Ovary (tissue), 9 donors: ENCODE measurements around the gene TAAR8. TPM values are rescaled to one million over a fixed set of nuclear protein-coding genes. Genes with fewer than 3 reads are reported as not detected.

ENCODE experiments used
- DNase-seq, 5 donors: peaks; one replicate each; pipeline ENCODE4 v3.0.0-alpha.2; 2019 to 2020
- H3K27ac ChIP-seq, 2 donors: fragments of 200-600 bp; one replicate each; pipeline versions ENCODE4 v1.5.1 to v1.8.0; 2019 to 2022
- H3K27me3 ChIP-seq: fragments of 200-600 bp; one replicate; pipeline ENCODE4 v1.8.0; 2022
- H3K36me3 ChIP-seq: fragments of 200-600 bp; sonication (generic); one replicate; pipeline ENCODE4 v1.5.1; 2019
- H3K4me1 ChIP-seq: one replicate; pipeline ENCODE4 v1.8.1; 2013; ENCODE audit warnings: mild to moderate bottlenecking, moderate library complexity; ENCODE audit not compliant: insufficient read depth
- H3K4me3 ChIP-seq: fragments of 200-600 bp; sonication (generic); one replicate; pipeline ENCODE4 v1.5.1; 2017
- H3K9me3 ChIP-seq, 2 donors: fragments of 200-600 bp in 1 of 2; sonication (generic) in 1 of 2; one replicate each; pipeline versions ENCODE4 v1.5.1 to v1.8.1; 2013 to 2019; ENCODE audit warnings: mild to moderate bottlenecking in 1 of 2, moderate library complexity in 1 of 2
- EP300 ChIP-seq: sonication (generic); formaldehyde crosslinking; IDR thresholded peaks from one replicate; pipeline ENCODE4 v1.6.1; 2017; ENCODE audit warnings: antibody characterized with exemption
- POLR2A ChIP-seq: fragments of 450-650 bp; IDR thresholded peaks from one replicate; pipeline ENCODE4 v1.6.1; 2017; ENCODE audit warnings: antibody characterized with exemption, mild to moderate bottlenecking, moderate library complexity
- WGBS, 3 donors: extraction: QIAGEN DNeasy Blood & Tissue Kit in 1 of 3; methylation state at CpG; one replicate each; pipeline versions ENCODE4 v1.1.5 to v1.1.7; 2013 to 2017; 5-methylcytosine and 5-hydroxymethylcytosine counted together
- intact Hi-C, 4 donors: fragments of 100-400 bp; cut with DNase I; formaldehyde crosslinking; loops; one replicate each; pipeline versions ENCODE4 v1.11.0 to v1.15.1; 2022 to 2023
- polyA plus RNA-seq, 2 donors: library from polyadenylated mRNA; stranded (reverse); fragments of 200-250 nt in 1 of 2; fragments of 350-450 nt in 1 of 2; fragmentation: Illumina TruSeq in 1 of 2; extraction: RNeasy Lipid Tissue Mini Kit (QIAGEN cat#74804) in 1 of 2; gene quantifications; one replicate each; pipeline ENCODE4 v1.2.3, GENCODE V29; 2013 to 2014
- total RNA-seq, 7 donors: library from RNA; depleted of rRNA in 2 of 7; stranded (reverse); fragments of >200 nt in 2 of 7; fragmentation: NEBNext Ultra II Directional in 3 of 7; extraction: Animal tissue kit (Norgen Biotek cat#: 25700) in 3 of 7; gene quantifications; one replicate each; pipeline versions ENCODE4 v1.1.0 to v1.2.4, GENCODE V29; 2016 to 2023
- TF ChIP-seq, protein P1 (sequence below), 3 donors: fragments of 450-650 bp in 2 of 3; fragments of 200-600 bp in 1 of 3; IDR thresholded peaks; one replicate each; pipeline versions ENCODE4 v1.5.1 to v1.8.0; 2016 to 2022; ENCODE audit warnings: antibody characterized with exemption in 3 of 3, mild to moderate bottlenecking in 1 of 3
- donor health status: DM: no; HTN: no; CAD: no; lungs with moderate emphysema.
- donor health status: DM: no; HTN: no; CAD: no.
- donor health status: Bipolar disorder and iron deficiency.
- donor health status: DM: yes; HTN: yes; CAD: no.
- donor health status: DM: no; HTN: no; CAD: no.
- donor health status: DM: yes; HTN: yes; CAD: no.

The TAAR8 gene
- total and polyA plus RNA-seq, 9 donors = not detected

- no peak for DNase-seq
- no peaks in the 10 kb centered on the region for H3K36me3 ChIP-seq
- TF ChIP-seq EP300 (no peak), POLR2A (no peak)
- TF ChIP-seq, protein P1, sequence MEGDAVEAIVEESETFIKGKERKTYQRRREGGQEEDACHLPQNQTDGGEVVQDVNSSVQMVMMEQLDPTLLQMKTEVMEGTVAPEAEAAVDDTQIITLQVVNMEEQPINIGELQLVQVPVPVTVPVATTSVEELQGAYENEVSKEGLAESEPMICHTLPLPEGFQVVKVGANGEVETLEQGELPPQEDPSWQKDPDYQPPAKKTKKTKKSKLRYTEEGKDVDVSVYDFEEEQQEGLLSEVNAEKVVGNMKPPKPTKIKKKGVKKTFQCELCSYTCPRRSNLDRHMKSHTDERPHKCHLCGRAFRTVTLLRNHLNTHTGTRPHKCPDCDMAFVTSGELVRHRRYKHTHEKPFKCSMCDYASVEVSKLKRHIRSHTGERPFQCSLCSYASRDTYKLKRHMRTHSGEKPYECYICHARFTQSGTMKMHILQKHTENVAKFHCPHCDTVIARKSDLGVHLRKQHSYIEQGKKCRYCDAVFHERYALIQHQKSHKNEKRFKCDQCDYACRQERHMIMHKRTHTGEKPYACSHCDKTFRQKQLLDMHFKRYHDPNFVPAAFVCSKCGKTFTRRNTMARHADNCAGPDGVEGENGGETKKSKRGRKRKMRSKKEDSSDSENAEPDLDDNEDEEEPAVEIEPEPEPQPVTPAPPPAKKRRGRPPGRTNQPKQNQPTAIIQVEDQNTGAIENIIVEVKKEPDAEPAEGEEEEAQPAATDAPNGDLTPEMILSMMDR (IDR thresholded peaks at IDR 0.05) = no peak
- H3K9me3 ChIP-seq = no peaks in the 10 kb centered on the region
- no peaks in the 10 kb centered on the region for H3K27me3 ChIP-seq
- intact Hi-C loops = no loop called here
- no peak overlapping the region for H3K27ac ChIP-seq
- H3K4me1 ChIP-seq = no peaks in the 10 kb centered on the region
- H3K4me3 ChIP-seq = no peak overlapping the region
Measured at GRCh38 chr6:132571774-132572173, 19.3 kb downstream of the TAAR8 start.

DNA sequence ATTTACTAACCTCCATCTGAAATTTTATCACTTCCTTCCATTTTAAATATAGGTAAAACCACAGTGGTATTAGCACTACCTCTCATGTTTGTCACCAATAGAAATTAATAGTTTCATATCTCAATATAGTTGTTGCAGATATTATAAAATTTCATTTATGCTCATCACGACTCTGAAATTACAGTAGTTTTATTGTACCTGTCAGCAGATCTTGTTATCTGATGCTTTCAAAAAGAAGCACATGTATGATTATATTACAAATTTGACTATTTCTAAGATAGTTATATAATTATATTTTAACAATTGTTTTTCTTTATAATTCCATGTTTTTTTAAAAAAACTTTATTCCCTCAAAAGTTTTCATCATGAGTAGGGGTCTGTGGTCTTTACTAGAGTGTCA lies 32.2 kb downstream of the TAAR8 start:
- WGBS, 3 donors = 73 to 86% (median 86%) methylated on average over 1 of the region's 1 CpG

GRCh38 chr6:132587424-132587823 lies 35.0 kb downstream of the TAAR8 start:
- 47 to 53% (median 50%) methylated on average over 2 of the region's 2 CpGs for WGBS, 3 donors
- H3K36me3 ChIP-seq = no peaks in the 10 kb centered on the region
- TF ChIP-seq POLR2A (no peak), EP300 (no peak)
- TF ChIP-seq, protein P1 (IDR thresholded peaks at IDR 0.05) = no peak
- no peak overlapping the region for H3K4me3 ChIP-seq
- H3K27me3 ChIP-seq = no peaks in the 10 kb centered on the region
- intact Hi-C loops = no loop called here
- DNase-seq = no peak
- no peaks in the 10 kb centered on the region for H3K9me3 ChIP-seq
- no peak overlapping the region for H3K27ac ChIP-seq
- no peaks in the 10 kb centered on the region for H3K4me1 ChIP-seq

More for the DNA sequence above, 32.2 kb downstream of the TAAR8 start:
- intact Hi-C loops = no loop called here
- no peak for DNase-seq
- H3K4me1 ChIP-seq = no peaks in the 10 kb centered on the region
- no peaks in the 10 kb centered on the region for H3K36me3 ChIP-seq
- H3K27ac ChIP-seq = no peak overlapping the region
- TF ChIP-seq EP300 (no peak), POLR2A (no peak)
- TF ChIP-seq, protein P1 (IDR thresholded peaks at IDR 0.05) = no peak
- no peaks in the 10 kb centered on the region for H3K27me3 ChIP-seq
- H3K9me3 ChIP-seq = no peaks in the 10 kb centered on the region
- no peak overlapping the region for H3K4me3 ChIP-seq

DNA sequence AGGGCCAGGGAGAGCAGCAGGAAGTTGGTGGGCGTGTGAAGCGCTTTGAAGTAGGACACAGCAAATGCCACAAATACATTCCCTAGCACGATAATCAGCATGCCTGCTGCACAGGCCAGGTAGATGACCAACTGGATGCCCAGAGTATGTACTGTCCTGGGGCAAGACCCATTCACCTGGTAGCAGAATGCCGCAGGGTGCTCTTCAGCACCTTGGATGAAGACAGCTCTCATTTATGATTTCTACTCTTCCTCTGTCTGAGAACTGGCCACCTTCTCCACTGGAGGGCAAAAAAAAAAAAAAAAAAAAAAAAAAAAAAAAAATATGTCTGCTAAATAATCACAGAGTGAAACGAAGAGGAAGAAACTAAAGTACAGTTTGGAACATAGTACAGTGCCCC lies 37.0 kb downstream of the TAAR8 start, which contains the start of gene TAAR5:
Gene TAAR5 (minus strand): TSS at position 288 of the 400 bp plus-strand sequence. CDS start 55 bp downstream, at position 233.
- Histone ChIP-seq H3K36me3 (no peaks in the 10 kb centered on the region), H3K27me3 (no peaks in the 10 kb centered on the region), H3K4me1 (no peaks in the 10 kb centered on the region), H3K27ac (no peak within 1 kb of the TSS), H3K4me3 (no peak within 1 kb of the TSS), H3K9me3 (no peaks in the 10 kb centered on the region)
- 48 to 76% (median 68%) methylated on average over 5 of the region's 5 CpGs for WGBS, 3 donors
- intact Hi-C loops = no loop called here
- no peak for DNase-seq
- TF ChIP-seq EP300 (no peak), POLR2A (no peak)
- TF ChIP-seq, protein P1 (IDR thresholded peaks at IDR 0.05) = no peak

GRCh38 chr6:132590362-132590761 lies 37.9 kb downstream of the TAAR8 start:
- H3K27me3 ChIP-seq = no peaks in the 10 kb centered on the region
- no peaks in the 10 kb centered on the region for H3K36me3 ChIP-seq
- H3K4me3 ChIP-seq = no peak overlapping the region
- TF ChIP-seq EP300 = no peak
- TF ChIP-seq, protein P1 (IDR thresholded peaks at IDR 0.05) = no peak
- TF ChIP-seq POLR2A = no peak
- intact Hi-C loops = no loop called here
- 51 to 77% (median 68%) methylated on average over 1 of the region's 1 CpG for WGBS, 3 donors
- no peak for DNase-seq
- H3K9me3 ChIP-seq = no peaks in the 10 kb centered on the region
- H3K27ac ChIP-seq = no peak overlapping the region
- no peaks in the 10 kb centered on the region for H3K4me1 ChIP-seq
